Inferior parietal cortex (tissue), 1 donor: ENCODE results near the gene RPTN.
"Not testable (repeated sequence)": the region's sequence is repeated elsewhere in the genome, so short reads cannot be mapped to it uniquely, and the experiment has no call there.

ENCODE experiments used
- DNase-seq: peaks from one replicate; pipeline ENCODE4 v3.0.0-alpha.2; 2016; ENCODE audit errors: extremely low spot score

The RPTN gene

DNA sequence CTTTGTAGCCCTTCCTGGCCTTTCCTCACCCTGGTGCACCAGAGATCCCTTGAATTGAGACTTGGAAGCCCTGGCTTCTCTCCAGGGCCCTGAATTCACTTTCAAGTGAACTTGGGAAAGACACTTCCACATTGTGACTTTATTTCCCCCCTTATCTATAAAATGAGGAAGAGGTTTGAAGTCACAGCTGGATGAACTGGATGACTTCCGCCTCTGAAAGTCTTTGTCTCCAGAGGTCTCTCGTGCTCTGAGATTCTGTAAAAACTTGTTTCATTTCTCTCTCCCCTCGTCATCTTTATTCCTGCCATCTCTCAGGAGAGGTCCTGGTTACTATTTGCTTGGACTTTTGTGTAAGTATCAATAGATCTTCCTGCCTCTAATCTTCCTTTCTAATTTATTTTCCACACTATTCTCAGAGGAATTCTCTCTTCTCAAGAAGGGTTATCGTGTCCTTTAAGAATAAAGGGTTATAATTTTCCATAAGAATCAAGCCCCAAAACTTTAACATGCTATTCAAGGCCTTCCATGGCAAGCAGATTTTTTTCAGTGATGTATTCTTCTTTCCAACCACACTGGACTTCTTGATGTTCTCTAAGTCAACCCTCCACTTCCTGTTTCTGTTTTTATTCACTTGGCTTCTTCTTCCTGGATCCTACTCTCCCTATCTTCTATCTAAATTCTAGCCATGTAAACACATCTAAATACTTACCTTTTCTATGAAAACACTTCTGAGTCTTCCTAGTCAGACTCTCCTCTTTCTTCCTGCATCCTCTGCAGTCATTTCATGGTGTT lies 6.5 kb upstream of the RPTN start:
- no peak for DNase-seq

DNA sequence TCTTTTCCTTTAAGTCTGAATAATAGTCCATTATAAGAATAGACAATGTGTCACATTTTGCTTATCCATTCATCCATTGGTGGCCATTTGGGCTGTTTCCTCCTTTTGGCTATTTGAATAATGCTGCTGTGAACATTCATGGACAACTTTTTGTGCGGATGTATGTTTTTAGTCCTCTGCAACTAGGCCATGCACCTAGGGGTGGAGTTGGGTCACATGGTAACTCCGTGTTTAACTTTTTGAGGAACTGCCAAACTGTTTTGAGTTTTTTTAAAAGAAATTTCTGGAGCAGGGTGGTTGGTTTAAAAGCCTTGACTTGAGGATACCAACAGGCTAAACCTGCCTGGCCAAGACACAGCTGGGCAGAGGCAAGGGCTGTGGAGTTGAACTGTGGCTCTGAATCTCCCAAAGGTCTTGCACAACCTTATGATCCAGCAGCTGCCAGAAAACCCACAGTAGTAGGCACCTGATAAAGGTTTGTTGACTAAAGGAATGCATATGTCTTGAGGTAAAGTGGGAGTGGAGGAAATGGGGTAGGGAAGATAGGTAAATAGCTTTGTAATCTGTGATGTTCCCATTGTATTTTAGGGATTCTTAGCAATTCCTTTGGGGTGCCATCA lies 5.6 kb upstream of the RPTN start:
- DNase-seq = no peak

DNA sequence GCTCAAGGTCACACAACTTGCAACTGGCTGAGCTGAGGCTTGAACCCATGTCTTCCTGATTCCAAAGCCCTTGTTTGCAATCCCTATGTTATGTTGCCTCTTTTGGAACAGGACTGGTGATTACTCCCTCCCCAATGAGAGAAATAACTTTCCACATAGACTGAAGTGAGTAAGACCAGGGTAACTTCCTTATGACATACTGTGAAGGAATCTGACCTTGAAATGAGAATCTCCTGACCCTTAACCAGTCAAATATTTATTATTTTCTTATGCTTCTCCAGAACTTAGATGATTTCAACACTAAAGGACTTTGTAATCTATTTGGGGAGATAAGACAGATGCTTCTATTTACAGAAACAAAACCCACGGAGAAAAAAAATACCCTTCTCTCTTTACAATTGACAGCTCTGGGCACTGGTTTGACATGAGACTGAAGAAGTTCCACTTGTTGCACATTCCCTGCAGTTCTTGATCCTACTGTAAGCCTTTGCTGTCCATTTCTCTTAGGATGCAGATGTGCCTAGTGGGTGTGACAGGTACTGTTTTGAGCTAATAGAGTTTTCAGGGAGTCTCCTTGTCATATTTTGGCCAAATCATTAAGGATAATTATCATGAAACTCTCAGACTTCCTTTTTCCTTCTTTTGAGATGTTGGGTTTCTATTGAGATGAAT lies 3.9 kb upstream of the RPTN start:
- DNase-seq = no peak

DNA sequence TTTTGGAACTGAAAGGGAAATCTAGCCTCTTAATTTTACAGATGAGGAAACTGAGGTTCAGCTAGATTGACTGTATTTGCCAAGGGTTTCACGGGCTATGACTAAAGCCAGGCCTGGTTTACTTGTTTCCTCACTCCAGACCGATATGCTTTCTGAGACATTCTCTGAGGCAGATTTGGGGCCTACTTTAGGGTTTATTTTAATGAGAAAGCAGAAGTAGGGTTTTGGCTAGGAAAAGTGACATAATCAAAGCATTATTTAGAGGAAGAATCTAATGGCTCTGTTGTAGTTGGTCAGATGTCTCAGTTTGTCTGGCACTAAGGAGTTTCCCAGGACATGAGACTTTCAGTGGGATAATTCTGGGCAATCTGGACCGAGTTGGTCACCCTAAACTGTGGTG lies 1.5 kb upstream of the RPTN start:
- no peak for DNase-seq

DNA sequence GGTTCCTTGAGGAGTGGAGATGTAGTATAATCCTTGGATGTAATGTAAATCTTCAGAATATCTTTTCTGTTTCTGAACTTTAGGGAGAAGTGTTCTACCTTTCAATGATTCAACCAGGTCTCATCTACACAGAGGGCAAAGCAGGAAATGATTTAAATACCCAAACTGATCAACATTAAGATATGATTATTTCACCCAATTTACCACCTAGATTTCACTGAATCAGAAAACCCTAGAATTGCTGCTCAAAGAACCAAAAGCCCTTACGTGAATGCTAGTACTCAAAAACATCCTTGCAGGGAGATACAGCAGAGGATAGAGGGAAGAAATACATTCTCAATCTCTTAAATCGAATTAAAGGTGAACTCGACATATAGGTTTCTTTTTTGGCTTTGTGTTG lies 5.0 kb downstream of the RPTN start:
- no peak for DNase-seq

DNA sequence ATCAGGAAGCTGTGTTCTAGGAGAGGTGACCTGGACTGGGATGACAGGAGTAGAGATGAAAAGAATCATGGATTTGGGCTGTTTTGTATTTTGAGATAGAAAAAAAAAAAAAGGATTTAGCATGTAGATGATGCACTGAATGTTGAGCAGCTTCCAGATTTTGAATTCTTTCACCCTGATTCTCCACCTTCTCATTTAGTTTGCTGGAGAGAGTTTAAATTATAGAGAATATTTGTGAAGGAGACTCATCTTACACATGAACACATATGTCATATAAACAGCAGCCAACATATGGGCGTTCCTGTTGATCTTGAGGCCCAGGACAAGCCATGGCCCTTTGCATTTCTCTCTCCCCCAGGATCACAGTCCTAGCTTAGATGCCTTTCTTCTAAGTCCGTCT lies 7.4 kb downstream of the RPTN start:
- no peak for DNase-seq

DNA sequence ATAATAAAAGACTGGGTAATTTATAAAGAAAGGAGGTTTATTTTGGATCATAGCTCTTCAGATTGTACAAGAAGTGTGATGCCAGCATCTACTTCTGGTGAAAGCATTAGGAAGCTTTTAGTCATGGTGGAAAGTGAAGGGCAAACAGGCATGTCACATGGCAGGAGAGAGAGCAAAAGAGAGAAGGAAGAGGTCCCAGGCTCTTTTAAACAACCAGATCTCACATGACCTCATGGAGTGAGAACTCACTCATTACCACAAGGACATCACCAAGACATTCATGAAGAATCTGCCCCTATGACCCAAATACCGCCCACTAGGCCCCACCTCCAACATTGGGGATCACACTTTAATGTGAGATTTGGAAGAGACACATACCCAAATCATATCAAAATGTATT lies 10.0 kb downstream of the RPTN start:
- no peak for DNase-seq

DNA sequence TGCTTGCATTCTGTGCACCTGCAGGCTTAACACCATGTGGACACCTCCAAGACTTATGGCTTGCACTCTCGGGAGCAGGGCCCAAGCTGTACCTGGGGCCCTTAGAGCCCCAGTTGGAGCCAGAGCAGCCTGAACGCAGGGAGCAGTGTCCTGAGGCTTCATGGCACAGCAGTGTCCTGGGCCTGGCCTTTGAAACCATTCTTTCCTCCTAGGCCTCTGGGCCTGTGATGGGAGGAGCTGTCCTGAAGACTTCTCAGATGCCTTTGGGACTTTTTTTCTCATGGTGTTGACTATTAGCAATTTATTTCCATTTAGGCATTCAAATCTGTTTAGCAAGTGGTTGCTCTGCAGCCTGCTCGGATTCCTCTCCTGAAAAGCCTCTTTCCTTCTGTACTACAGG lies 11.0 kb downstream of the RPTN start:
- DNase-seq = no peak

DNA sequence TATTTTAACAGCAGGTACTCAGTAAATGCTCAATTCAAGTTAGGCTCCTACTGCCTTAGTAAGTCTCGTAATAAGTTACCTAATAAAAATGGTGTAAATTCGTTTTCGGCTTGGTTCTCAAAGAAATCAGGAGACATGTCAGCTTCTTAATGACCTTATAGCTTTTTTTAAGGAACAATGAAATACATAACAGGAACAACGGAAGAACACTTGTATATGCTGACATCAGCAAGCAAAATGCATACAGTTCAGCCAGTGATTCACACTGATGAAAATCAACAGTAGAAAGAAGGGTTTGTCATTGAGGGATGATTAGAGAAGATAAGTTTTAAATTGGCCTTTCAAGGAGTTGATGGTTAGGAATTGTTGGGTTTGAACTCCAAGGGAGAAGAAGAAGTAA lies 13.3 kb downstream of the RPTN start:
- no peak for DNase-seq

DNA sequence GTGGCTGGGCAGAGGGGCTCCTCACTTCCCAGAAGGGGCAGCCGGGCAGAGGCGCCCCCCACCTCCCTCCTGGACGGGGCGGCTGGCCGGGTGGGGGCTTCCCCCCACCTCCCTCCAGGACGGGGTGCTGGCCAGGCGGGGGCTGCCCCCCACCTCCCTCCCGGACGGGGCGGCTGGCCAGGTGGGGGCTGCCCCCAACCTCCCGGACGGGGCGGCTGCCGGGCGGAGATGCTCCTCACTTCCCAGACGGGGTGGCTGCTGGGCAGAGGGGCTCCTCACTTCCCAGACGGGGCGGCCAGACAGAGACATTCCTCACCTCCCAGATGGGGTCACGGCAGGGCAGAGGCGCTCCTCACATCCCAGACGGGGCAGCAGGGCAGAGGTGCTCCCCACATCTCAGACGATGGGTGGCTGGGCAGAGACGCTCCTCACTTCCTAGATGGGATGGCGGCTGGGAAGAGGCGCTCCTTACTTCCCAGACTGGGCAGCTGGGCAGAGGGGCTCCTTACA lies 14.3 kb downstream of the RPTN start:
- DNase-seq = not testable (repeated sequence)

DNA sequence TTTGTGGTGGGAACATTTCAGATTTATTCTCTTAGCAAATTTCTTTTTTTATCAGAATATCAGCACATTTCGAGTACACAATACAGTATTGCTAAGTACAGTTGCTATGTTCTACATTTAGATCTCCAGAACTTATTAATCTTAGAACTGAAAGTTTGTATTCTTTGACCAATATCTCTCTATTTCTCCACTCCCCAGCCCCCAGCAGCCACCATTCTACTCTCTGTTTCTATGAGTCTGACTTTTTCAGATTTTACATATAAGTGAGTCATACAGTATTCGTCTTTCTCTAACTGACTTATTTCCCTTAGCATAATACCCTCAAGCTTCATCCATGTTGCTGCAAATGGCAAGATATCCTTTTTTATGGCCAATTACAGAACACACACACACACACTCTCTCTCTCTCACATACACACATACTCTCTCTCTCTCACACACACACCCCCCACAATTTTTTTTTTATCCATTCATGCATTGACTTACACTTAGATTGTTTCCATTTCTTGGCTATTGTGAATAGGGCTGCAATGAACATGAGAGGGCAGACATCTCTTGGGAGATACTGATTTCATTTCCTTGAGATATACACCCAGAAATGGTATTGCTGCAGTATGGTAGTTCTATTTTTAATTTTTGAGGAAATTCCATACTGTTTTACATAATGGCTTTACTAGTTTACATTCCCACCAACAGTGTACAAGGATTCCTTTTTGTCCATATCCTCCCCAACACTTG lies 15.7 kb downstream of the RPTN start:
- DNase-seq = no peak

DNA sequence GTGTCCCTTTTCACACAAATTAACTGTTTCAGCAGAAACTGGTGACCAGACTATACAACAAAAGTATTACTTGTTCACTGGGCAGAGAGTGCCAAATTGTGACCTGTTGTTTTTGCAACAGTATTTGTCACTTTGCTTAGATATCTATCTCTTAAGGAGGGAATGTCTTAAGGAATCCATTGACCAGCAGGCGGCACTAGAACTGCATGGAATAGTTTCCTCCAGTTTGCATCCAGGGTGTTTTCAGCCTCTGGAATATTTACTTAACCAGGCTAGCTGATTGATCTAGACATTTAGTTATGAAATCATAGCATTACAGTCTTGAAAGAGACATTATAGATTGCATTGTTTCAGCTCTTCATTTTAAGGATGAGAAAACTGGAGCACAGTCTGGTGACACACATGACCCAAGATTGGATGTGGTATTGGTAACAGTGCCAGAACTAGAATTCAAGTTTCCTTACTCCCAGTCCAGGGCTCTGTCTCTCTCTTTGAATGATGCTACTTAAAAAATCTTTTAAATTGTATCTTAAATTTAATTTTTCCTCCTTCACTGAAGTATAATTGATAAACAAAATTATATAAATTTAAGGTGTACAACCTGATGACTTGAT lies 16.9 kb downstream of the RPTN start:
- peak; percentile 77 for DNase-seq

DNA sequence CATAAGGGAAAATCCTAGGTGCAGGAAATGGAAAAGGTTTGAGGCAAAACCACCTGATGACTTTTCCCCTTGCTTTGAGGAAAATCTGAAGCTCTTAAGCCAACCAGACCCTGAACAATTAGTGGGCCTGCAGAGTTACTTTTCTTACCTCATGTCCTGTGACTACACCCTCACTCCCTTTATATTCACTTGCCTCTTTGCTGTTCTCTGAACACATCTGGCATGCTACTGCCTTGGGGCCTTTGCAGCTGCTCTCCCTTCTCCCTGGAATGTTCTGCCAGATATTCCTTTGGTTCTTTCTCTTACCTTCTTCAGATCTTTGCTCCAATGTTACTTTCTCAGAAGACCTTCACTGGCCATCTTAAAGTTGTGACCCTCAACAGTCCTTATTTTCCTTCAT lies 21.8 kb downstream of the RPTN start:
- DNase-seq = no peak

DNA sequence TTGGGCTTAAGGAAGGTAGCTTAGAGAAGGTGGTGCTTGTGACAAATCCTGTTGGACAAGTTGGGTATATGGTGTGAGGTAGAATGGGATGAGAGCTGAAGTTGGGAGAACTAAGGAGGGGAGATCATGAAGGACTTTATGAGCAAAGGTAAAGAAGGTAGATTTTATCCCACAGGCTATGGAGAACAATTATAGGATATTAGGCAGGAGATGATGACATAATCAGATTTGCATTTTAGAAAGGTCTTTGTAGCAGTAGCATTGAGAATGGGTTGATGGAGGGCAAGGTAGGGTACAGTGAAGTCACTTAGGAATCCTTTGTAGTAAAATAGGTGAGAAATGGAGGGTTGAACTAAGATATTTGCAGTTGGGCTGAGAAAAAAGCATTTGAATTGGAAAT lies 28.8 kb downstream of the RPTN start:
- no peak for DNase-seq

DNA sequence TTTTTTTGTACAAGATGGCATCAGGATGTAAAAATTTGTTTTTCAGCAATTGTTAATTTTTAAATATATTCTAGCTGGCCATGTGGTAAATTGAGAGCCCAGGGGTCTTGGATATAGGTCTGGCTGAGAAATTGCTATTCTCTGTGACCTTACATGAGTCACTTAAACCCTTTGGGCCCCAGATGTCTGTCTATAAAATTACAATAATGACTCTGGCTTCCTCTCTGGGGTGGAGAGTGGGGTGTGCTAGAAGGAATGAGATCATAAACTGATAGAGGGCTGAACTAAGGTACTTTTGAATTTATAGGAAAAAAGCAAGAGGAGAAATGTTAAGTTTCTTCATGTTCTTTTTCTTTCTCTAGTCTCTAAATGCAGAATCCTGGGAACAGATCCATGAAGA lies 31.4 kb downstream of the RPTN start:
- no peak for DNase-seq

DNA sequence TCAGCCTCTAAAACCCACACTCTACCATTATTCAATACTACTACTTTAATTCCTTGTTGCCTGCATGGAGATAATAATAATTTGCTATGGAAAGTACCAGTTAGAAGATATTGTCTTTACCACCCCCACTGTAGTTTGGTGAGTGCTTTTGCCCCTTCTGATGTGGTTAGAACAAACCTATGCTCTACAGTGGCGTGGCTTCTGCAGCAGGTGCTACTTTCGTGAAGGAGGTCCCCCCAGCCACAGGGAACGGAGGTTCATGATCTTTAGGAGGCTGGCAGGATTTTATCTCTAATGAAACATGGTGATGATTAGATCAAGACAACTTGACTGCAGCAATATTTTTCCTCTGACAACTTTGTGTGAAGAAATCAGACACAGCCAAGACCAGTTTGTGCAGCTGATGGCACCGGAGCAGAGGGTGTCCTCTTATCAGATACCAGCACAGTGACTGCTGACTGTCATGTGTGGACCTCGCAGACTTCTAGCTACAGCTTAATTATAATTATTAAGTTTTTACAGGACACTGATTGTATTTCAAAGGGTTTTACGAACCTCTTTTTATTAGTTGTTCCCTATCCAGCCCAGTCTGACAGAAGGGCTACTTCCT lies 33.1 kb downstream of the RPTN start:
- no peak for DNase-seq

DNA sequence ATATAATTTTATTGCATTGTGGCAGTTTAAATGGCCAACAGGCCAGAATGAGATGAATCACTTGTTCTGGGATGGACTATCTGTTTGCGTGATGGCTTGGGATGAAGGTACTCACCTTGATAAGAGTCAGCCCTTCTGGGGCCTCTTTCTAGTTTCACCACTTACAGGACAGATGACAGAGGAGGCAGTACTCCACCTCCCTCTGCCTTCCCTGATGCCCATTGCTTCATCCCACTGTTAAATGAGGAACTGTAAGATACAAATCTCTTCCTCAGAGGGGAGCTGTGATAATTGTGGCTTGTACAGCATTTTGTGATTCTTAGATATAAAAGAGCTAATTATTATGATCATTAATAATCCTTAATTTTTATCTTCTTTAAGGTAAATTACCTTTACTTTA lies 40.1 kb downstream of the RPTN start:
- DNase-seq = no peak

DNA sequence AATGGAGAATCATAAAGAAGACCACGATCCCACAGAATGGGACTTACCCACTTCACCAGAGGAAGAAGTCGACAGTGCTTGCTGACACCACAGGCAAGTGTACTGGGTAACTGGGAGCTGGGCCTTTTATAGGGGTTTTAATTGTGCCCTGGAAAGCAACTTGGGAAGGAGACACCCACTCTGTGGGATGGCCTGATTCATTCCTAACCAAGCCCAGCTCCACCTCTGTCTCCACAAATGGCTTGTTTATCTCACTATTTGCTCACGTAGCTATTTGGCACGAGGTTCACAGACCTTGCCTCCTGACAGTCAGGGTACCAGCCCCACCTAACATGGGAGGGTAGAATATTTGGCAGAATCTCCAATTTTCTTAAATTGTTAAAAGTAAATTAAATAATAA lies 43.7 kb downstream of the RPTN start, which contains the start of gene TCHH:
TCHH (minus strand) TSS at position 101 of the 400 bp plus-strand sequence. CDS start 1,364 bp downstream, outside the sequence.
- no peak for DNase-seq

DNA sequence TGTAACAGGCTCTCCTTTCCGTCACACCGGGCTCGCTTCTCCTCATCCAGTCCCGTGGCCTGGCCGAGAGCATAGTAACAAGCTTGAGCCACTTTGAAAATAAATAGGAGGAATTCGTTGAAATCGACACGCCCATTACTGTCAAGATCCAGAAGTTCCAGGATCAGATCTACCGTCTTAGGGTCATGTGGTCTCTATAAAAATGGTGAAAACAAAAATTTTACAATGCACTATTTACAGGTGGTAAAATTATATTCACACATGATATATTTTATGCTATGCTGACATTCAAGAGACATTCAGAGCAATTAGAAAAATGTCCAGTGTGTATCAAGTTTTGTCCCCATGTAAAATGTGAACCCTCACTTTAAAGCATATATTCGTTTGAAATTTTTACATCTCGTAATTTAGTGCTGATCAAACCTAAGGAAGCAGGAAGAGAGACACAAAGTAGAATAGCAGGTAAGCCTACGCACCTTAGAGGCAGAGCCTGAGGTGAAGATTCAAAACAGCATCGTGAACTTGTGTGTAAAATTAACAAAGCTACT lies 46.1 kb downstream of the RPTN start:
- no peak for DNase-seq

DNA sequence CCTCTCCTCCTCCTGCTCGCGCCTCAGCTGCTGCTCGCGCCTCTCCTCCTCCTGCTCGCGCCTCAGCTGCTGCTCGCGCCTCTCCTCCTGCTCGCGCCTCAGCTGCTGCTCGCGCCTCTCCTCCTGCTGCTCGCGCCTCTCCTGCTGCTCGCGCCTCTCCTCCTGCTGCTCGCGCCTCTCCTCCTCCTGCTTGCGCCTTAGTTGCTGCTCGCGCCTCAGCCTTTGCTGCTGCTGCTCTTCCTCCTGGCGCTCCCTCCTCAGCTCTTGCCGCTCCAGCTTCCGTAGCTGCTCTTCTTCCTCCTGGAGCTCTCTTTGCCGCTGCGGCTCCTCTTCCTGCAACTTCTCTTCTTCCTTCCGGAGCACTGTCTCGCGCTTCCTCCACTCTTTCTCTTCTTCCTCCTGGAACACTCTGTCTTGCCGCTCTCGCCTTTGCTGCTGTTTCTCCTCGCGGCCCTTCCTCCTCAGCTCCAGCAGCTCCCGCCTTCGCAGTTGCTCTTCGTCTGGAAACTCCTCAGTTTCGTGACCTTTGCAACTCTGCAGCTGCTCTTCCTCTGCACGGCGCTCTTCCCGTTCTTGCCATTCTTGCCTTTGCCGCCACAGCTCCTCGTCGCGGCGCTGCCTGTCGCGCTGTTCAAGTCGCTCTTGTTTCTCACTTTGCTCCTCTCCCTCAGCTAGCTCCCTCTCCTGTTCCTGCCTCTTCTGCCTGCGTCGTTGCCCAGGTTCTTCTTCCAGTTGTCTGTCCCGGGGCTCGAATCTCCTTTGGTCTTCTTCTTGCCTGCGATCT lies 46.7 kb downstream of the RPTN start:
- DNase-seq = no peak
